GM10266 (cell line): Measurements from ENCODE around the gene VANGL2.

ENCODE experiments used
- DNase-seq: peaks from one replicate; pipeline ENCODE4 v3.0.0; 2012; ENCODE audit errors: extremely low spot score
- CTCF ChIP-seq: IDR thresholded peaks from 2 replicates; pipeline ENCODE4 v1.5.1; 2012; ENCODE audit warnings: mild to moderate bottlenecking, low read depth; ENCODE audit not compliant: control insufficient read depth, insufficient read depth; ENCODE audit errors: missing control alignments

Gene VANGL2

GRCh38 chr1:160406131-160406968, 6.0 kb downstream of the VANGL2 start:
- no peak for DNase-seq
- no peak for TF ChIP-seq CTCF

- no peak for TF ChIP-seq CTCF
- DNase-seq, result no peak
Observed at GRCh38 chr1:160407839-160408801, 7.8 kb downstream of the VANGL2 start.

- TF ChIP-seq CTCF, result no peak
- no peak for DNase-seq
Observed at GRCh38 chr1:160408864-160409263, 8.5 kb downstream of the VANGL2 start.

- no peak for TF ChIP-seq CTCF
- DNase-seq, result no peak
Observed at GRCh38 chr1:160409486-160409885, 9.1 kb downstream of the VANGL2 start.

- DNase-seq, result no peak
- TF ChIP-seq CTCF, result no peak
Observed at GRCh38 chr1:160410406-160411005, 10.1 kb downstream of the VANGL2 start.

- TF ChIP-seq CTCF, result no peak
- no peak for DNase-seq
Observed at GRCh38 chr1:160411271-160412027, 11.1 kb downstream of the VANGL2 start.
